HK-2 (cell line): ENCODE results near the gene A2M.

ENCODE experiments used
- DNase-seq: peaks from one replicate; pipeline ENCODE4 v3.0.0-alpha.2; 2018; ENCODE audit not compliant: unreplicated experiment

A2M gene

GRCh38 chr12:9099552-9100190 lies 16.0 kb downstream of the A2M start:
- no peak for DNase-seq

- DNase-seq: no peak
Observed at GRCh38 chr12:9098463-9099026, 17.2 kb downstream of the A2M start.

GRCh38 chr12:9098115-9098452 lies 17.6 kb downstream of the A2M start:
- DNase-seq: no peak

GRCh38 chr12:9096563-9097176 lies 19.0 kb downstream of the A2M start:
- DNase-seq: no peak

- DNase-seq: no peak
Observed at GRCh38 chr12:9095322-9095721, 20.4 kb downstream of the A2M start.

- DNase-seq: no peak
Observed at GRCh38 chr12:9094512-9095206, 21.1 kb downstream of the A2M start.

GRCh38 chr12:9091891-9092598 lies 23.7 kb downstream of the A2M start:
- DNase-seq: no peak

- no peak for DNase-seq
Observed at GRCh38 chr12:9090220-9090619, 25.5 kb downstream of the A2M start.

- no peak for DNase-seq
Observed at GRCh38 chr12:9087087-9087835, 28.5 kb downstream of the A2M start.

- no peak for DNase-seq
Observed at GRCh38 chr12:9086087-9086486, 29.6 kb downstream of the A2M start.

- DNase-seq: no peak
Observed at GRCh38 chr12:9084417-9084816, 31.3 kb downstream of the A2M start.

GRCh38 chr12:9083793-9084192 lies 31.9 kb downstream of the A2M start:
- no peak for DNase-seq

GRCh38 chr12:9081667-9082427 lies 33.9 kb downstream of the A2M start:
- no peak for DNase-seq

GRCh38 chr12:9079883-9080675 lies 35.6 kb downstream of the A2M start:
- DNase-seq: no peak

- DNase-seq: no peak
Observed at GRCh38 chr12:9079082-9079481, 36.6 kb downstream of the A2M start.

- no peak for DNase-seq
Observed at GRCh38 chr12:9077152-9078031, 38.3 kb downstream of the A2M start.

GRCh38 chr12:9076733-9077132 lies 39.0 kb downstream of the A2M start:
- DNase-seq: no peak

GRCh38 chr12:9075138-9075535 lies 40.6 kb downstream of the A2M start:
- no peak for DNase-seq

GRCh38 chr12:9074484-9075137 lies 41.1 kb downstream of the A2M start:
- no peak for DNase-seq
